Peyer's patch (tissue), 4 donors: Measurements from ENCODE around the gene AGAP1.

Source experiments
- POLR2A ChIP-seq, 2 donors: fragments of 450-650 bp; IDR thresholded peaks; one replicate each; pipeline ENCODE4 v1.5.1; 2017; ENCODE audit warnings: antibody characterized with exemption in 2 of 2, mild to moderate bottlenecking in 2 of 2, moderate library complexity in 2 of 2
- TF ChIP-seq, protein P1 (sequence below), 6 experiments: fragments of 450-650 bp in 4 of 6; fragments of 200-600 bp in 2 of 6; sonication (generic) in 1 of 6; IDR thresholded peaks; one replicate each; pipeline ENCODE4 v1.5.1; 2017 to 2019; ENCODE audit warnings: antibody characterized with exemption in 6 of 6, mild to moderate bottlenecking in 3 of 6, moderate library complexity in 1 of 6

GRCh38 chr2:236008006-236008405, 514.2 kb downstream of the AGAP1 start:
- TF ChIP-seq, protein P1, sequence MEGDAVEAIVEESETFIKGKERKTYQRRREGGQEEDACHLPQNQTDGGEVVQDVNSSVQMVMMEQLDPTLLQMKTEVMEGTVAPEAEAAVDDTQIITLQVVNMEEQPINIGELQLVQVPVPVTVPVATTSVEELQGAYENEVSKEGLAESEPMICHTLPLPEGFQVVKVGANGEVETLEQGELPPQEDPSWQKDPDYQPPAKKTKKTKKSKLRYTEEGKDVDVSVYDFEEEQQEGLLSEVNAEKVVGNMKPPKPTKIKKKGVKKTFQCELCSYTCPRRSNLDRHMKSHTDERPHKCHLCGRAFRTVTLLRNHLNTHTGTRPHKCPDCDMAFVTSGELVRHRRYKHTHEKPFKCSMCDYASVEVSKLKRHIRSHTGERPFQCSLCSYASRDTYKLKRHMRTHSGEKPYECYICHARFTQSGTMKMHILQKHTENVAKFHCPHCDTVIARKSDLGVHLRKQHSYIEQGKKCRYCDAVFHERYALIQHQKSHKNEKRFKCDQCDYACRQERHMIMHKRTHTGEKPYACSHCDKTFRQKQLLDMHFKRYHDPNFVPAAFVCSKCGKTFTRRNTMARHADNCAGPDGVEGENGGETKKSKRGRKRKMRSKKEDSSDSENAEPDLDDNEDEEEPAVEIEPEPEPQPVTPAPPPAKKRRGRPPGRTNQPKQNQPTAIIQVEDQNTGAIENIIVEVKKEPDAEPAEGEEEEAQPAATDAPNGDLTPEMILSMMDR (IDR thresholded peaks at IDR 0.05): no peak
- TF ChIP-seq POLR2A (IDR thresholded peaks at IDR 0.05): no peak
